MM.1S (cell line): ENCODE results near the gene RHOT2.

Experiments
- CTCF ChIP-seq: fragments of 300-600 bp; sonication (generic); IDR thresholded peaks from 2 replicates; pipeline ENCODE4 v1.5.1; 2016; ENCODE audit warnings: antibody characterized with exemption, low read length, mixed read lengths
- EZH2 ChIP-seq: fragments of 300-600 bp; sonication (generic); optimal IDR thresholded peaks from 2 replicates; pipeline ENCODE3; 2017; ENCODE audit warnings: low read depth, mild to moderate bottlenecking, antibody characterized with exemption, low read length, mixed read lengths
- EZH2phosphoT487 ChIP-seq: fragments of 300-600 bp; sonication (generic); IDR thresholded peaks from 2 replicates; pipeline ENCODE4 v1.6.1; 2018; ENCODE audit warnings: antibody characterized with exemption, low read length

DNA sequence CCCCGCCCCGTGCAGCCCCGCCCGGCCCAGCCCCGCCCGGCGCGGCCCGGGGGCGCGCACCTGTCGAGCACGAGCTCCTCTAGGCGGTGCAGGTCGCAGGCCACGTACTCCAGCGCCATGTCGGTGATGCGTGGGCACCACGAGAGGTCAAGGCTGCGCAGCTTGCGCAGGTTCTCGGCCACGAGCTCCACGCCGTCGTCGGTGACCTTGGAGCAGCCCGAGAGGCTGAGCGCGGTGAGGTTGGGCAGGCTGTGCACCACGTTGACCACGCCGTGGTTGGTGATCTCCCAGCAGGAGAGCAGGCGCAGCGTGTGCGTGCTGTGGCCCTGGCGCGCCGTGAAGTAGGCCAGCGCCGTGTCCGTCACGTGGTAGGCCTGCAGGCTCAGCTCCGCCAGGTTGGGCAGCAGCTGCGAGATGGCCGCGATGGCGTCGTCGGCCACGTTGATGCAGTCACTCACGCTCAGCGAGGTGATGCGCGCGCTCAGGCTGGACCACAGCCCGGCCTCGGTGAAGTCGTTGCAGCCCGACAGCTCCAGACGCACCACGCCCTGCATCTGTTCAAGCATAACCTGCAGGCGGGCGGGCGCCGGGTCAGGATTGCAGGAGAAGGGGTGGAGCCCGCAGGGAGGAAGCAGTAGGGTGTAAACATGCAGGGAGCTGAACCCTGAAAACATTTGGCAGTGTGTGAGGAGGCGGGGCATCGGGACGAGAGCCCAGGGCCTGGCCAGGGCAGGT lies 27.6 kb downstream of the RHOT2 start:
- TF ChIP-seq CTCF (no peak), EZH2 (no peak), EZH2phosphoT487 (no peak)
